ENCODE measurements around the gene LGMN.

LGMN gene

DNA sequence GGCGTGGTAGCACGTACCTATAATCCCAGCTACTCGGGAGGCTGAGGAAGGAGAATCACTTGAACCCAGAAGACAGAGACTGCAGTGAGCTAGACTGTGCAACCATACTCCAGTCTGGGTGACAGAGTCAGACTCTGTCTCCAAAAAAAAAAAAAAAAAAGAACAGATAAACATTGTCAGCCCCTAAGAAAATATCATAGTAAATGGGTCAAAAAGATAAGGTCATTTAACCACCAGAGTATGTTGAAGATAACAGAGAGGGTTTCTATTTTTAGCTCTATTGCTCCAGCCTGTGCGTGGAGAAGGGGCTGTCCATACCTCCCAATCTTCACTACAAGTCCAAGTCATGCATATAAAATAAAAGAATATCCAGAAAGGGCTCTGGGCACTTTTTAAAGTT lies 15.4 kb downstream of the LGMN start:
- DNase-seq (ENCODE audit: low spot score in 2 of 2), result no peak
- Mint-ChIP-seq H3K27me3 (no peaks in the 10 kb centered on the region), H3K9me3 (no peaks in the 10 kb centered on the region), H3K4me3 (no peak overlapping the region), H3K4me1 (peaks cover 14% of the 10 kb centered on the region), H3K27ac (ENCODE audit: low read depth) (no peak overlapping the region), H3K36me3 (ENCODE audit: insufficient read depth) (peaks cover 3% of the 10 kb centered on the region)
- ATAC-seq (replicated peaks; ENCODE audit: extremely low read depth, poor library complexity, severe bottlenecking), result no peak

DNA sequence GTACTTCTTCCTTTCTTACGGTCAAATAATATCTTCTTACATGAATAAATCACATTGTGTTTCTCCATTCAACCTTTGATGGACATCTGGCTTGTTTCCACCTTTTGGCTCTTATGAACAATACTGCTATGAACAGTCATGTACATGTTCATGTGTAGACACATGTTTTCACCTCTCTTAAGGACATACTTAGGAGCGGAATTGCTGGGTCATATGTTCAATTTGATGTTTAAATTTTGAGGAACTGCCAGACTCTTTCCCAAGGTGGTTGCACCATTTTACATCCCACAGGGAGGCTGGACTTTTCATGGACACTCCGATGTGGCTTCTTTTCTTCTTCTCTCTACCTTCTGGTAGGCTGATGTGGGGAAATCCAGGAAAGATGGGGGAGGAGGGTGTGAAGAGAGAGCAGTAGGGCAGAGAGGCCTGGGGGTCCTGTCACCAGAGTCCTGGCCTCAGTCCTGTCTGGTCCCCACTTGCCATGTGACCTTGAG lies 16.8 kb downstream of the LGMN start:
- peaks cover 6% of the 10 kb centered on the region for H3K36me3 Mint-ChIP-seq (ENCODE audit: insufficient read depth)
- H3K4me1 Mint-ChIP-seq, result peaks cover 8% of the 10 kb centered on the region
- DNase-seq (ENCODE audit: low spot score in 2 of 2) (no peak), ATAC-seq (replicated peaks; ENCODE audit: extremely low read depth, poor library complexity, severe bottlenecking) (no peak)
- no peak overlapping the region for H3K4me3 Mint-ChIP-seq
- no peaks in the 10 kb centered on the region for H3K9me3 Mint-ChIP-seq
- peaks cover 4% of the 10 kb centered on the region for H3K27me3 Mint-ChIP-seq
- H3K27ac Mint-ChIP-seq (ENCODE audit: low read depth), result no peak overlapping the region

DNA sequence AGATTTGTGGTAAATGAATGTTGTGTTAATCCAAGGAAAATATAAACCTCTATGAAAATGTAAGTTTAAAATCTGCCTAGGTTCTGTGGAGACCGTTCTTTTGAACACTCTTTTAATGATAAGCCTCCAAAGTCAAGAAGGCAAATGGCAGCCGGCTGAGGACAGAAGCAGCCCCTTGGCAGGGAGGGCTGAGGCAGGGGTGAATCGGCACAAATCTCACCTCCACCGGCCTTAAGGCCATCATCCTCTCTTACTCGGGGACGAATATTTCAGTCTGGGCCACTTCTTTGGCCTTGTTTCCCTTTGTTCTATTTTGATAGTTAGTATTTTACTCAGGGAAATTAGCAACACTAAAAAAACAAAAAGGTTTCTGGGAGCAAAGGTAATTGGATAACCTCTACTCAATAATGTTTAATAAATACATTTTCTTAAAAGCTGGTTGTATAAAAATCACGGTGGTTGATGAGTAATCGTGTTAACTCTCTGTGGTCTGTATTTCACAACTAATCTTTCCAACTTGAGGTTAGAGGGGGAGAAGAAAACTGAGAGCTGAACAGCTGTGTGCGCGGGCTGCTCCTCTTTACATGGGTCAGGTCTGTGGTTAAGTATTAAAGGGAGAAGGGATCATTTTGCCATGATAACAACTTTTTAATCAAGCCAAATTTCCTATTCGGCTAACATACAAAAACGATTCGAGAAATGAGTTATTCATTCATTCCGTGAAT lies 18.6 kb downstream of the LGMN start:
- H3K27me3 Mint-ChIP-seq, result peaks cover 10% of the 10 kb centered on the region
- ATAC-seq (replicated peaks; ENCODE audit: extremely low read depth, poor library complexity, severe bottlenecking), result no peak
- H3K36me3 Mint-ChIP-seq (ENCODE audit: insufficient read depth), result peaks cover 5% of the 10 kb centered on the region
- peaks cover 16% of the 10 kb centered on the region for H3K4me1 Mint-ChIP-seq
- no peak for DNase-seq (ENCODE audit: low spot score in 2 of 2)
- no peaks in the 10 kb centered on the region for H3K9me3 Mint-ChIP-seq
- no peak overlapping the region for H3K4me3 Mint-ChIP-seq
- H3K27ac Mint-ChIP-seq (ENCODE audit: low read depth), result peak overlapping the region; percentile 38

DNA sequence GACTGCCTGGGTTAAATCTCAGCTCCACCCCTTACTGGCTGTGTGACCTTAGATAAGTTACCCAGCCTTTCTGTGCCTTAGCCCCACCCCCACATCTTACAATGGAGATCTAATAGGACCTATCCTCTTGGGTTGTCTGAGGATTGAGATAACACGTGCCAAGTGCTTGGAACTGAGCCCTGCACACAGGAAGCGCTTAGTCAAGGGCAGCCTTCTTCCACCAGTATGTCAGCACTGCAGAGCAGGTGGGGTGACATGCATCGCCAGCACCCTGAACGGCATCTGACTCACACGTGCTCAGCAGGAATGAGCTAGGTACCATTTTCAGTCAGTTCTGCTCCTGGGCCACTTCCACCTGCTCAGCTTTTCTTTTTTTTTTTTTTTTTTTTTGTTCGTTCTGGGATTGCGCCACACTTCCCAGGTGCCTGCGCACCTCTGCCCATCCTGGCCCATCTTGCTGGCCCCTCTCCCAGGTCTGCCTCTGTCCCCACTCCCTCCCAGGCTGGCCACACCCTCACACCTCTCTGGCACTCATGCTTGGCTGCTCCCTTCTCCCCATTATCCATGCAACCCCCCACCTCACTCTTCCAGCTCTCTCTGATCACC lies 19.6 kb downstream of the LGMN start:
- peaks cover 10% of the 10 kb centered on the region for H3K27me3 Mint-ChIP-seq
- no peak overlapping the region for H3K4me3 Mint-ChIP-seq
- no peak for ATAC-seq (replicated peaks; ENCODE audit: extremely low read depth, poor library complexity, severe bottlenecking)
- H3K27ac Mint-ChIP-seq (ENCODE audit: low read depth), result no peak overlapping the region
- peaks cover 5% of the 10 kb centered on the region for H3K36me3 Mint-ChIP-seq (ENCODE audit: insufficient read depth)
- no peaks in the 10 kb centered on the region for H3K9me3 Mint-ChIP-seq
- peaks cover 16% of the 10 kb centered on the region for H3K4me1 Mint-ChIP-seq
- DNase-seq (ENCODE audit: low spot score in 2 of 2), result no peak

DNA sequence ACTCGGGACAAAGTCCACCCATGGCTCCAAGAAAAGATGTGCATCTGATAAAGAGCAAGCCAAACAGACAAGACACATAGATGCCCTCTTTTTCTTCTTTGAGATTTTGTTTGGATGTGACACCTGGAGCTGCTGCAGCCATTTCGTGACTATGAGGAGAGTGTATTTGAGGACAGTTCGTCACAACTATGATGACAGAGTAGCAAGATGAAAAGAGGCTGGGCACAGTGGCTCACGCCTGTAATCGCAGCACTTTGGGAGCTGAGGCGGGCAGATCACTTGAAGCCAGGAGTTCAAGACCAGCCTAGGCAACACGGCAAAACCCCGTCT lies 21.5 kb downstream of the LGMN start:
- ATAC-seq (replicated peaks; ENCODE audit: extremely low read depth, poor library complexity, severe bottlenecking) (no peak), DNase-seq (ENCODE audit: low spot score in 2 of 2) (no peak)
- Mint-ChIP-seq H3K4me1 (peaks cover 16% of the 10 kb centered on the region), H3K4me3 (no peak overlapping the region), H3K36me3 (ENCODE audit: insufficient read depth) (peaks cover 5% of the 10 kb centered on the region), H3K27ac (ENCODE audit: low read depth) (peak overlapping the region; percentile 64), H3K9me3 (no peaks in the 10 kb centered on the region), H3K27me3 (peaks cover 10% of the 10 kb centered on the region)

DNA sequence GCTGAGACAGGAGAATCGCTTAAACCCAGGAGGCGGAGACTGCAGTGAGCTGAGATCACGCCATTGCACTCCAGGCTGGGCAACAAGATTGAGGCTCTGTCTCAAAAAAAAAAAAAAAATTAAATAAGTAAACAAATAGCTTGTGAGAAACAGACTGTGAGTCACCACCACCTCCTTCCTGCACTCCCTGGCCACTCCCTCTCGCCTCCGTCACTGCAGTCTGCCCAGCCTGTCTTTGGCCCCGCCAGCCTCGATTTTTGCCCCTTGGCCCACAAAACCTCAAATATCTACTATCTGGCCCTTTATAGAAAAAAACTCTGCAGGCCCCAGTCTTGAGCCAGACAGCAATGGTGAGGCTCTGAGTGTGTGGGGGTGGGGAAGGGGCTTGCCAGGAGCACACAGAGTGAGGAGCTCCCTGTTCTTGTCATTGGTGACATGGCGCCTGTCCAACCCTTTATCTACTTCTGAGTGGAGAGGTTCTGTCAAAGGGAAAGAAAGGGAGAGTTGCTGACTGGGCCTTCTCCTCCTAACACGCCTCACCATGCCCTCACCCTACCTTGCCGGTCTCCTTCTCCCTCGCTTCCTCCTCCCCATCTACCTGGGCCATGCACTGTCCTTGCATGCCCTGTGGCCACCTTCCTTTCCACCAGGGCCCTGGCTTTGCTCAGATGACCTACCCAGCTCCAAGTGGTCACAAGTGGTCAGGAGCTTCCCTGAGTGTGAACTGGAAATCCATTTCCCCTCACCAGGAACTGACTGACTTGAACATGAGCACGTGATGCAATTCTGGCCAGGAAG lies 22.1 kb downstream of the LGMN start:
- Mint-ChIP-seq H3K36me3 (ENCODE audit: insufficient read depth) (peaks cover 5% of the 10 kb centered on the region), H3K4me3 (no peak overlapping the region), H3K27me3 (peaks cover 10% of the 10 kb centered on the region), H3K4me1 (peaks cover 16% of the 10 kb centered on the region), H3K27ac (ENCODE audit: low read depth) (peak overlapping the region; percentile 64), H3K9me3 (no peaks in the 10 kb centered on the region)
- ATAC-seq (replicated peaks; ENCODE audit: extremely low read depth, poor library complexity, severe bottlenecking) (peak; percentile 81), DNase-seq (ENCODE audit: low spot score in 2 of 2) (peak in 1 of 2 donors; percentile 23)

DNA sequence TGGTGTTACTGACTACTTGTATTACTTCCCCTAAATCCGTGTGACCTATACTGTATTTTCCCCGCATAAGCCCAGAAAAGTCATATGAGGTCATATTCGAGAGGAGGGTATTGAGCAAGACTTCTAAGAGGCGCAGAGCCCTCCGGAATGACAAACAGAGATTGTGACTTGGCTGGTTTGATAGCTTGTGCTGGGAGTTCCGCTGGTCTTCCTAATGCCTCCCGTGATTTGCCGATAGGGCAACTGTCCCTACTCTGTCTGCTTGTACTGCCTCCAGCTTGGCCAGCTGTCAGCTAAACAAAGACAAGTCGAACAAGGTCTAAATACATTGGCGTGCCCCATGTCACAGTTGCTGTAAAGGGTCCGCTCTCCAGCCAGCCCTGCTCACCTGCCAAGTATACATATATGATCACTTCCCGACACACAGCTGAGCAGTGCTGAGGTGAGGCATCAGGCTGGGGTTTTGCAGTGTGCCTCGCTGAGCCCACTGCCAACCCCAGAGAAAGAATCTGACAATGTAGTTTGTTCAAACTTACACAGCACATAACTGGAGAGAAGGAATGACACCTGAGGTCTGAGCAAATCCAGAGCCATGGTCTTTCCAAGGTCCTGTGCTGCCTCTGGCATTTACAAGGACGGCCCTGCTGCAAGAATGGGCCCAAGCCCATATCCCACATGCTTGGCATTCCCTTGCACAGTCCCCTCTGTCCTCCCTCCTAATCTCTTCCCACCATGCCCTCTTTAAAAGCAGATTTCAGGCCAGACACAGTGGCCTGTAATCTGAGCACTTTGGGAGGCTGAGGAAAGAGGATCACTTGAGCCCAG lies 23.7 kb downstream of the LGMN start:
- Mint-ChIP-seq H3K36me3 (ENCODE audit: insufficient read depth) (peaks cover 5% of the 10 kb centered on the region), H3K27me3 (peaks cover 10% of the 10 kb centered on the region), H3K27ac (ENCODE audit: low read depth) (no peak overlapping the region), H3K4me3 (no peak overlapping the region), H3K9me3 (no peaks in the 10 kb centered on the region), H3K4me1 (peaks cover 16% of the 10 kb centered on the region)
- DNase-seq (ENCODE audit: low spot score in 2 of 2), result no peak
- ATAC-seq (replicated peaks; ENCODE audit: extremely low read depth, poor library complexity, severe bottlenecking), result no peak

DNA sequence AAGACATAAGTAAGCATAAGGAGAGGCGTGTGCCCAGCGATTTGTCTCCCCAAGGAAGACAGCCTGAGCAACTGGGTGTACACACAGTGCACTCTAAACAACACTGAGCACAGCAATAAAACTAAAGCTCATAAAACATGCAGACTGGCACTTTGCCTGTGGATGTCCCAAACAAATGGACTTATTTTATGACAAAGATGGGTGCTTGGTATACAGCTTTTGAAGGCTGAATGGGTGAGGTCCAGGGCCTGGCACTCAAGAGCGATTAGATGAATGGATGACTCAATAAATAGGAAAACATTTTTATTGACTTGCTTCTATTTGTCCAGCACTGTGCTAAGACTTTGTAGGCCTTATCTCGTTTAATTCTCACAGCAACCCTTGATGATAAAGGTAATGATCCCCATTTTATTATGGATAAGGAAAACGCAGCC lies 28.5 kb downstream of the LGMN start:
- Mint-ChIP-seq H3K36me3 (ENCODE audit: insufficient read depth) (peaks cover 2% of the 10 kb centered on the region), H3K9me3 (no peaks in the 10 kb centered on the region), H3K4me1 (peaks cover 4% of the 10 kb centered on the region), H3K27me3 (no peaks in the 10 kb centered on the region), H3K27ac (ENCODE audit: low read depth) (no peak overlapping the region), H3K4me3 (no peak overlapping the region)
- ATAC-seq (replicated peaks; ENCODE audit: extremely low read depth, poor library complexity, severe bottlenecking), result no peak
- no peak for DNase-seq (ENCODE audit: low spot score in 2 of 2)

DNA sequence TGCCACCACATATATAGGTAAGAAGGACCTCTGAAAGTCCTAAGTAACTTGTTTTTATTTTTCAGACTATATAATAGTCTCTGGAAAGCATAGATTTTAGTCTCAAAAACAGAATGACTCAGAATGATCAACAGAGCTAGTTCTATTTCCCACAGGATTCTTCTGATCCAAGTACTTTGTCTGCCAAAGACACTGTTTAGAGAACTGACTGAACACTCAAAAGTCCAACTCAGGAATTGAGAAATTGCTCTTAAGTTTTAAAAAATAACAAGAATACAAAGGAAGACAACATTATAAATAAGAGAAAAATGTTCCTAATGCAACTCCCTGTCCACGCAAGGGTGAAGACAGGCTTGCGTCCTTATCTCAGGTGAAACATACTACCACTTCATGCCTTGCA lies 29.0 kb downstream of the LGMN start:
- DNase-seq (ENCODE audit: low spot score in 2 of 2) (no peak), ATAC-seq (replicated peaks; ENCODE audit: extremely low read depth, poor library complexity, severe bottlenecking) (no peak)
- no peaks in the 10 kb centered on the region for H3K27me3 Mint-ChIP-seq
- H3K36me3 Mint-ChIP-seq (ENCODE audit: insufficient read depth), result peaks cover 2% of the 10 kb centered on the region
- no peak overlapping the region for H3K27ac Mint-ChIP-seq (ENCODE audit: low read depth)
- H3K4me3 Mint-ChIP-seq, result no peak overlapping the region
- H3K4me1 Mint-ChIP-seq, result peaks cover 4% of the 10 kb centered on the region
- H3K9me3 Mint-ChIP-seq, result no peaks in the 10 kb centered on the region

DNA sequence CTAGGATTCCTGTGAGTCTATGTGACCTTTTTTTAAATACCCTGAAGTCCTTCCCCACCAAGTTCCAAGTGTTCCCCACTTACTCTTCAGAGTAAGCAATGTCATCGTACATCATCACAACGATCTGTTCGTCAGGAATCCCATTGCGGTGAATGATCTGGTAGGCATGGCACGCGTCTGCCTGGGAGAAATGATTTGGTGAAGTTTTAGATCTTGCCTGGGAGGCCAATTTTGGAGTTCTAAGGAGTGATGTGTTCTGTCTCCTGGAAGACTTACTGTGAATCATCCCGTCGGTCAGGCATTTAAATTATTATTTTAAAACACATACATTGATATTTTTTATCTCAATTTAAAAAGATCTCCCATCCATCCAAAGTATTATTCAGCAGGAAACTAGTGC lies 29.8 kb downstream of the LGMN start:
- H3K27ac Mint-ChIP-seq (ENCODE audit: low read depth), result no peak overlapping the region
- no peaks in the 10 kb centered on the region for H3K9me3 Mint-ChIP-seq
- peaks cover 2% of the 10 kb centered on the region for H3K36me3 Mint-ChIP-seq (ENCODE audit: insufficient read depth)
- peaks cover 4% of the 10 kb centered on the region for H3K4me1 Mint-ChIP-seq
- no peak for ATAC-seq (replicated peaks; ENCODE audit: extremely low read depth, poor library complexity, severe bottlenecking)
- no peak overlapping the region for H3K4me3 Mint-ChIP-seq
- no peaks in the 10 kb centered on the region for H3K27me3 Mint-ChIP-seq
- DNase-seq (ENCODE audit: low spot score in 2 of 2), result no peak

DNA sequence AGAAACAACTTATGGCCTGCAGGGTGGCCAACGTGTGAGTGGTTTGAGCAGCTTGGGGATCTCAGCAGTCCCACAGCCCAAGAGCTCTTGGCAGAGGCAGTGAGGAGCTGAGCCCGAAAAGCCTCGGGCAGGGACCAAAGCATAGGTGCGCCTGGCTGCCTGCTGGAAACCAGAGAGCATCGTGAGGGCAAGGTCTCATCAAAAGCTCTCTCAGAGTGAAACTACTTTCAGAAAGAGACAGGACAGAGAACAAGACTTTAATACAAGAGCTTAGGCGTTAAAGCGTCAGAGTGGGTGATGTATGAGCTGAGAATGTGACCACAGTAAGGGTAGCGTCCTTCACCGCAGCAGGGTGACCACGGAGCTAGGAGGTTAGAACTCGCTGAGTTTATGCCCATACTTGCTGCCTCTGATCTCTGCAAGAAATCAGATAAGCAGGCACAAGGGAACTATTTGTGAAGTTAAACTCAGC lies 30.8 kb downstream of the LGMN start:
- Mint-ChIP-seq H3K27ac (ENCODE audit: low read depth) (peak overlapping the region; percentile 52), H3K9me3 (no peaks in the 10 kb centered on the region), H3K36me3 (ENCODE audit: insufficient read depth) (peaks cover 2% of the 10 kb centered on the region), H3K4me1 (peaks cover 4% of the 10 kb centered on the region), H3K4me3 (peak overlapping the region; percentile 10), H3K27me3 (no peaks in the 10 kb centered on the region)
- ATAC-seq (replicated peaks; ENCODE audit: extremely low read depth, poor library complexity, severe bottlenecking) (peak; percentile 76), DNase-seq (ENCODE audit: low spot score in 2 of 2) (peak in 1 of 2 donors; percentile 17)

DNA sequence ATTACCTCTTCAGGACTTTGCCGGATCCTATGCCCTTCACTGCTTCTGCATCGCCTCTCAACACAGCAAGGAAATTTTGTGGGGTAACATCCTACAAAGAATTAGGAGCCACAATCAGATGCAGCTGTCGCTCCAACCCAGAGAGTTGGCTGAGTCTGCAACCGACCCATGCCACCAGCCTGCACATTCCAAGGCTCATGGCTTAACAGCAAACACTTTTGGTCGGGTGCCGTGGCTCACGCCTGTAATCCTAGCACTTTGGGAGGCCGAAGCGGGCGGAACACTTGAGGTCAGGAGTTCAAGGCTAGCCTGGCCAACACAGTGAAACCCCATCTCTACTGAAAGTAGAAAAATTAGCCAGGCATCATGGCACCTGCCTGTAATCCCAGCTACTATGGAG lies 32.3 kb downstream of the LGMN start:
- H3K4me3 Mint-ChIP-seq, result no peak overlapping the region
- peaks cover 4% of the 10 kb centered on the region for H3K36me3 Mint-ChIP-seq (ENCODE audit: insufficient read depth)

More for the DNA sequence above, 32.3 kb downstream of the LGMN start:
- DNase-seq (ENCODE audit: low spot score in 2 of 2), result no peak
- no peak for ATAC-seq (replicated peaks; ENCODE audit: extremely low read depth, poor library complexity, severe bottlenecking)
- Mint-ChIP-seq H3K4me1 (peaks cover 4% of the 10 kb centered on the region), H3K9me3 (no peaks in the 10 kb centered on the region), H3K27ac (ENCODE audit: low read depth) (no peak overlapping the region), H3K27me3 (no peaks in the 10 kb centered on the region)
